ENCODE results near the gene DMRT2.
A peak's percentile ranks its signal among the peaks of the same experiment; 100 is the strongest.

DMRT2 gene

DNA sequence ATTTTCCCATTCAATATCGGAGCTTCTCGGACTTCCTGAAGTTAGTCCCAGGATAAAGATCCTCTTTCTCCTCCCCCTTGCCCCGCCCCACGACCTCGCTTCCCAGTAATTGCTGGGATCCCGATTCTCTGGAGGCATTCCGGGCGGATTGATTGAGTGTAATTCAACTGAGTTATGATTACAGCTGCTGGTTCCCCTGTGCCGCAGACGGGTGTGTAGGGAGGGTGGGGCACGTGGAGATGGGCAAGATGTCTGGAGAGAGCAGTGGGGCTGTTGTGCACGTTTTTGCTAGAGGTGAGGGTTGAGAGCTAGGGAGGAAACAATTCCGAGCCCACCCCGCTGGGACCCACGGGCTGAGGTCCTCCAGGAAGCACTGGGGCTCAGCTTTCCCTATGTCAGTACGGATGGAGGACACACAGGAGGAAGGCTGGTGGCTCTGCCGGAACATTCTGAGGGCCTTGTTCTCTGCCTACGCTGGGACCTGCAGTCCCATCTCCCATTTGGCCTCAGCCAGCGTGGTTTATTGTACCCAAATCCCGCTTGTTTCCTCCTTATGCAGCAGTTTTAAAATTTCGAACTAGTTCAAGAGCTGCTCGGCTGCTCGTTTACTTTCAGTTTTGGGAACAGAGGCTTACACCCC lies 2.4 kb upstream of the DMRT2 start:
- DNase-seq = no peak

DNA sequence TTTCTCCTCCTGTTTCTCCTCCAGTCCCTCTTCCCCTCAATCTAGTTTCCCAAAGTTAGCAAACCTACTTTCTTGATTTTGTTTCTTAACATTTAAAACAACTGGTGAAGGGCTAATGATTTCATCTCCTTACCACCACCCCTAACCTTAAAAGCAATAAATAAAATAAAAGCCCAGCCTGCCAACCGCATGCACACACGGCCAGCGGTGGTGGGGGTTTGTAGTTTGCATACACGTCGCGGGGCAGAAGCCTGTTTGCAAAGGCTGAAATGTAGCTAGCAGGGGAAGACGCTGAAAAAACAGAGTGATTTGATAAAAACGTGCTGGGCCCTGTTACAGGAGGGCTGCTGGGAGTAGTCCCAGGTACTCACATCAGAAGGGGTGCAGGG lies 1.9 kb upstream of the DMRT2 start:
- no peak for DNase-seq

DNA sequence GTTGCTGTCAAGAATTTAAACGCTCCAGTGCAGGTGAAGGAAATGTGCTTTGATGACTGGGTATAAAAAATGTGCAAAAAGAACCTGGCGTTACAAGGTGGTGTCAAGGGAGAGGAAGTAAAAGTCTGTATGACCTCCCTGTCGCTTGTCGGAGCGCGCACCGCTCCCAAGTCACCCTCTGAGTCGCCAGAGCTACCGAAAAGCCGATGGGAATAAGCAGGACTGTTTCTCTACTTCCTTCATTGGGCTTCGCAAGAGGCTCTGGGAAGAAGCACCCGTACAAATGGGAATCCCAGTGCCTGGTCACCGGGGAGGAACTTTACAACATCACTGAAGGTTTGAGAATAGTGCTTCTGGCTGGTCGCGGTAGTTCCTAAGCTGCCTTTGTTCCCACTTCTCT lies 1.3 kb upstream of the DMRT2 start:
- DNase-seq = no peak

DNA sequence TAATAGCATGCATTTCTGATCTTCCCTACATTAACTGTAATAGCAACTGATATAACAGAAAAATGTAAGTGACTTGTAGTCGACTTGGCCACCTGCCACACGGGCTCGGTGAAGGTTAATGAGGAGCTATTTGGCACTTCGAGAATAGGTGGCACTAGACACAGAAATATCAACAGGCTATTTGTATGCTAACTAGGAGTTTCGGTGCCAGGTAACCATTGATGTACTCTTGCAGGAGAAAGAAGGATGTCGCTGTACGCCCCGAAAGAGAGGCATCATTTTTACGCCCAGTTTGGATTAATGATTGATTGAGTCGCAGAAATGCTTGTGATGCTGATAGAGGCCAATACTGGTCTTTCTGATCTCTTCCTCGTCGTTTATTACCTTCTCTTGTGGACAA lies 516 bp upstream of the DMRT2 start:
- DNase-seq = no peak

DNA sequence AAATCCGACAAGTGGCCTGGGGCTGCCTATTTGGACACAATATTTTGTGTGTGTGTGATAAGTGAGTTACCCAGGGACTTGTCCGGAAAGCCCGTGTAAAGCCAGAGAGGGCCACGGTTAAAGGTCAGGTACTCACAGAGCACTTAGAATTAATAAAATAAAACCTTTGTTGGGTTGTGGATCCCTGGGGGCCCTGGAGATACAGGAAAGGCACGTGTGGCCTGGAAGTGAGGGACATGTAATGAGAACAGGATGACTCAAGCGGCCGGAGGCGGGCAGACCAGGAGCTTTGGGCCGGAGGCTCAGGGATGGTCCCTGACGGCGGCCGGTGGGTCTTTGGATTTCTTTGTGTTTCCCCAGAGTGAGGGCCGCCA lies 1.0 kb downstream of the DMRT2 start:
- DNase-seq = no peak

DNA sequence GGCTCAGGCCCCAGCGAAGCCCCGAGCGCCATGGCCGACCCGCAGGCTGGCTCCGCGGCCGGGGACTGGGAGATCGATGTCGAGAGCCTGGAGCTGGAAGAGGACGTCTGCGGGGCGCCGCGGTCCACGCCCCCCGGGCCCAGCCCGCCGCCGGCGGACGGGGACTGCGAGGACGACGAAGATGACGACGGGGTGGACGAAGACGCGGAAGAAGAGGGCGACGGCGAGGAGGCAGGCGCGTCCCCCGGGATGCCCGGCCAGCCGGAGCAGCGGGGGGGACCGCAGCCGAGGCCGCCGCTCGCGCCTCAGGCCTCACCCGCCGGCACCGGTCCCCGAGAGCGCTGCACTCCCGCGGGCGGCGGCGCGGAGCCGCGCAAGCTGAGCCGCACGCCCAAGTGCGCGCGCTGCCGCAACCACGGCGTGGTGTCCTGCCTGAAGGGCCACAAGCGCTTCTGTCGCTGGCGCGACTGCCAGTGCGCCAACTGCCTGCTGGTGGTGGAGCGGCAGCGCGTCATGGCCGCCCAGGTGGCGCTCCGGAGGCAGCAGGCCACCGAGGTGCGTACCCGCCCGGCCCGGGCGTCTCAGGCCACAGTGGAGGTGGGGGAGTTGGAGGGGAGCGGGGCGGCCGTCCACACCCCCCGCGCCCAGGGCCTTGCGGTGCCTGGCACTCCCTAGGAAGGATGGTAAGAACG lies 1.6 kb downstream of the DMRT2 start:
- DNase-seq = no peak

DNA sequence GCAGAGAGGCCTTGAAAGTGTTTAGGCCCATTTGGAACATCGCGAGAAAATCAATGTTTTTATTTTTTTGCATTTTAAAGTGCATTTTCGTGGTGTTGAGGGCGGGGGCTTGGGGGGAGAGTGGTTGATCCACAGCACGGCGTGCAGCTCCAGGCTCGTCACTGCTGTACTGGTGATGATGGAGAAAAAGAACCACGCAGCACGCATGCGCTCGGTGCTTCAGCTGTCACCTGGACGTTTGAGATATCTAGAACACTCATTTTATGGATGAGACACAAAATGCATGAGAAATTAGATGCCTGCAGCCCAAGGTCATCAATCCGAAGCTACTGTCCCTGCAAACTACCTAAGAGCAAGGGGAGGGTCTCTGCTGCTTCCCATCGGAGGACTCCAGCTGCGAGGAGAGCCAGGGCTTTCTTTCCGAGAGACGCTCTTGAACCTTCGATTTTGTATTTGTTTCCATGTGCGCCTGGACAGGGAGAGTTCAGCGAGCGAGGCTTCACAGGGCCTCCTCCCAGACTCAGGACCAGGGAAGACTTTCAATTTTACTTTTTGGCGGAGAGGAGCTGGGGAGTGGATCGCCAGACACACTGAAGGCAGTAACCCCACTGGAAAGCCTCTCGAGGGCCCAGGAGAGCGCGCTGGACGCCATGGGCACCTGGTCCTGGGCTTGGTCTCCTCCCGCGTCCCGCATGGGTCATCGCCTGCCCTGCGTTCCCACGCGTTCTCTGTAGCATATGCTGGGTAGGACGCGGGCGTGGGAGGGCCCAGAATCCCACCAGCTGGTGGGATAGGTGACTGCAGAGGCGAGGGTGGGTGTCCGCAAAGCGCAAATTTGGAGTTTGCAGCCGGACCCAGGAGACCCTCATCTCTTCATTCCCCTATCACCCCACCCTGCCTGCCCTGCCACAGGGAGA lies 2.5 kb downstream of the DMRT2 start:
- DNase-seq = no peak

DNA sequence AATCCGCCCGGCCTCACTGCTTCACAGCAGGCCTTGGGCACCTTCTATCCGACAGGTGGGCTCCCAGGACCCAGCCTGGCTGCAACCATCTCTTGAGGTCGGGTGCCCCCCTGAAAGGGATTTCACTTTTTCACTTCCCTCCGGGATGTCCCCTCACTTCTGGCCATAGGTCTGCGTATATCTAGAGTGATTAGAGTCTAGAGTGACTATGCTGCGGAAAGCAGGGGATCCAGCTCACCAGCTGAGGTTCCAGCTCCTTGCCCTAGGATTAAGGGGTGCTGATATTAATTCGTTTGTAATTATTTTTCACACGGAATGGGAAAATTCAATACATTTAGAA lies 3.1 kb downstream of the DMRT2 start:
- no peak for DNase-seq

DNA sequence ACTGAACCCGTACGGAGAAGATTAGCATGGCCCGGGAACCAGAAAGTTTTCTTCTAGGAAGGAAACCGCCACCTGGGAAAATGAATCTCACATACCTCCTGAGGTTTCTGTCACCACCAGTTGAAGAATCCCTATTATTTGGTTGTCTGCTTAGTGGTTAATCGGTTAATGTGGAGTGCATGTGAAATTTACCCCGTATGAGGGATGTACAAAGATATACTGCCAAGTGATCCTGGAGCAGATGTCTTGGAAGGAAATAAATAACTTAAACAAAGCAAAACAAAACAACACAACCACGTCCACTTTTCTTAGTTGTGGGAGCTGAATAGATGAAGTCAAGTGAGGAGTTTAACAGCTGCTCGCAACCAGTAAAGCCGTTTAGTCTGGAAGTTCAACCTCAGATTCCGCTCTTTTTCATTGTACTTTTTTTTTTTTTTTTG lies 3.8 kb downstream of the DMRT2 start:
- no peak for DNase-seq

DNA sequence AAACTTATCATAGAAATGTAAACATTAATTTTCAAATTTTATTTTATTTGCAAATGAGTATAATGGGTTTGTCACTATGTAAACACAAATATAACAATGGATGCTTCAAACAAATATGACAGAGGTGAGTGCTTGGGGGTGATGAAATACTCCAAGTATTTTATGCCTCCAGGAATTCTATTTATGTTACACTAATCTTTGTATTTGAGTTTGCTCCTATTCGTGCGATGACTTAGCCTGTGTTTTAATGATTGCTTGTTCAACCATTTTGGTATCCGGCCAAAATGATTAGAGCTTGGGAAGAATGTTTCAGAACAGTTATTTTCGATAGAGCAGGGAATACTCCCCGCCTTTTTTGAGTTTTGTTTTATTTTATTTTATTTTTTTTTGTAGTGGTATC lies 5.0 kb downstream of the DMRT2 start:
- DNase-seq = no peak

DNA sequence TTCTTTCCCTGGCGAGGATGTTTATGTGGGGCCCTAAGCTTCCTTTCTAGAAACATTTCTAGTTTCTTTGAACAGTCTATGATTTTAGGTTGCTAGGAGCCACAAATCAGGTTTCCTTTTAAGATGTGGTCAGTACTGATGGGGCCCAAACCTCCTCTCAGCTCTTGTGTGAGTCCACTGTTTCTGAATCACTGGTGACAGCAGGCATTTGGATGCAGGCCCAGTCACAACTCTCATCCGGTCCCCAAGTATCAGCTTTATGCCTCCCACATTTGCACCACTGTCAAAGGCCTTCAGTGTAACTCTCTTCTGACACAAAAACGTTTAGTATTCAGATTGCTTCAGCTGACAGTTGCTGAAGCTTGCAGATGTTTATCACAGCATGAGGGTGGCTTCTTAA lies 7.8 kb downstream of the DMRT2 start:
- no peak for DNase-seq

DNA sequence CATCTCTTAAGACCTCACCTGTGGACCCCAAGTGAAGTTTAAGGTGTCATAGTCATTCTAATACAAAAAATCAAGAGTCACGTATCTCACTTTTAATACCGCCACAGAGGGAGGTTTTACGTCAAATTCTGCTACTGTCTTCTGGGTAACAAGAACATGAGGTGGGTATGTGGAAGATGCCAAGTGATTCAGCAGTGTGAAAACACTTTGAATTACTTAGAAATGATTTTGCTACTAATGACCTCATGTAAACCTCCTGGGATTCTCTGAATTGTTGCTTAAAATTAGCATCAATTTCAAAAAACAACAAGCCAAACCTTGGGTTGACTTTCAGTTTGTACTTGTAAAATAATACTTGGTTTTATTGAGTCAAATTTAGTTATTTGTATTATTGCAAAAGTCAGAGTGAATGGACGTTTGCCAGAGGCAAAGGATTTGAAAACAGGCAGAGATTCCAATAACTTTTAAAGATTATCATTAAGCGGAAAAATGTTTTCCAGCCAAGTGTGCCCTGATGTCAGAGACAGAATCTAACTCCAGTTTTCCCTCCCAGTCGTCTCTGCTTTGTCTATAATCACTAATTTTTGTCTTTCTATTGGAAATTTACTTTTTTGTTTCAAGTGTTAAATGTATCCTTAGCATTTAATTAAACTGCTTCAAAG lies 8.8 kb downstream of the DMRT2 start:
- DNase-seq = no peak

DNA sequence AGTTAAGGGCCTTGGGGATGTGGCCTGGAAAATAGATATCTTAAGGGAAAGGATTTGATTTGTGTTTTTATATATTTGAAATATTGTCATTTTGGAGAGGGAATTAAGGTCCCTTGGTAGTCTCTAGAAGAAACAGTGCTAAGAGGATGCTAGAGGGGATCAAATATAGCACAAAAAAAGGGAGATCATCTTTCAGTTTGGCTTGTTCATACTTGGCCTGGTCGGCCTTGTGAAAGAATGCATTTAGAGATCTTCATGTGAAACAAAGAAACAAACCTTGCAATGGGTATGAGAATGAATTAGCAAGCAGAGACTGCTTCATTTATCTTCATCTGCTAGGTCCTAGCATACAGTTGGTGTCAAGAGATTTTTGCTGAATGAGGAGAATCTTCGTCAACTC lies 15.0 kb downstream of the DMRT2 start:
- DNase-seq = no peak

DNA sequence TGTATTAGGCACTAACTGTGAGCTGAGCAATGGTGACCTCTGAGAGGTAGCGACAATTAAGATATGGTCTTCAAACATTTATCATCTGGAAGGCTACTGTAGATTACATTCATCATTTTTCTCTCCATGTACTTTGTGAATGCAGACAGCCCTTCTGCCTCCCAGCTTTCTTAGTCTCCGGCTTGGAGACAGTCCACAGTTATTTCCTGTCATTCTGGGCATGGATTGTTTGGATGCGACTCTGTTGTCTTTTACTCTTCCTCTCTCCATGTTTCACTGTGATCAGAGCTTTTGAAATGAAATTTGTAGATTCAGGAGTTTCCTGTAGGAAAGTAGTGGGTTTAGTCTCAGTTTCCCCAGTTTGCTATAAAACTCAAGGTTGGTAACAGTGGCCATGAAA lies 20.5 kb downstream of the DMRT2 start:
- DNase-seq = no peak

DNA sequence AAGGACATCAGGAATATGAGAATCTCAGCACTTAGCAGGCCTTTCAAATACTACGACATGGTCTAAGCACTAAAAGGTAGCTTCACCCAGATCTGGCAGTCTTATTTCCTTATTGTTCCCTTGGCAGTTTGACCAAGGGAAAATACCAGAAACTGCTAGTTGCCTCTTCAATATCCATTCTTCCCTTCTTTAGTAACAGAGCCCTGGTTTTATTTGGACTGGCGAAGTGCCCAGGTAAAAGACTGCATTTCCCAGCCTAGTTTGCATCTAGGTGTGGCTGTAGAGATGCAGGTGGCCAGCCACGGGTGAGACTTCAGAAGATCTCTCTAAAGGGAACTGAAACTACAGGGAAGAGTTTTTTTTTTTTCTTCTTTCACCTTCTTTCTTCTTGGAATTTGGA lies 21.6 kb downstream of the DMRT2 start:
- DNase-seq = no peak

DNA sequence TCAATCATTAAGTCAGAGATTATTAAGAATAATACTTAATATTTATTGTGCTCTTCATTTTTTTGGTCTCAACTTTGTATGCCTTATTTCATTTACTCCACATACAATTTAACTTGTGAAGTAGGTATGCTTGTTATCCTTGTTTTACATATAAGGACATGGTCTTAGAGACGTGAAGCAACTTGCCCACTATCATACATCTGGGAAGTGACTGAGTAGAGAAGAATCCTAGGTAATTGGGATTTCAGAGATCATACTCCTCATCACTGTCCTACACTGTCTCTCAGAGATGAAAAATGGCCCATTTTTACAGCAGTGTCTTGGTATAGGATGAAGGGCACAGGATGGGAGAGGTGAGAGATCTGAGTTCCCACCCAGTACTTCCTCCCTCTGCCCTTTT lies 23.3 kb downstream of the DMRT2 start:
- DNase-seq = no peak

DNA sequence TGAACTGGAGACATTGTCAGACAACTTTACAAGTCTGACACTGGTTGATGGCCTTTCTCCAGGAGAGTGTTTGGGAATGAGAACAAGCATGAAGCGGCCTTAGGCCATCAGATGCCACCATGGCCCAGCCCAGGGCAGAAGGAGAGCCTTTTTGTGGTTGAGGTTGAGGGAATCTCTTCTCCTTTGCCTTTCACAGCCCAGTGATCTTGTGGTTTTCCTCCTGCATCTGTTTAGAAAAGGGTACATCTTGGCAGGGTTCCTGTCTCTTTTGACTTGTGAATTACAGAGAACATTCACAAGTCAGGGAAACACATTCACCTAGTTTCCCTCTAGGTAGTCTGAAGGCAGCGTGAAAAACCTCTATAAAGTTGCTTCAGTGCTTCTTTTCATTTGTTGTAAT lies 27.5 kb downstream of the DMRT2 start:
- no peak for DNase-seq

DNA sequence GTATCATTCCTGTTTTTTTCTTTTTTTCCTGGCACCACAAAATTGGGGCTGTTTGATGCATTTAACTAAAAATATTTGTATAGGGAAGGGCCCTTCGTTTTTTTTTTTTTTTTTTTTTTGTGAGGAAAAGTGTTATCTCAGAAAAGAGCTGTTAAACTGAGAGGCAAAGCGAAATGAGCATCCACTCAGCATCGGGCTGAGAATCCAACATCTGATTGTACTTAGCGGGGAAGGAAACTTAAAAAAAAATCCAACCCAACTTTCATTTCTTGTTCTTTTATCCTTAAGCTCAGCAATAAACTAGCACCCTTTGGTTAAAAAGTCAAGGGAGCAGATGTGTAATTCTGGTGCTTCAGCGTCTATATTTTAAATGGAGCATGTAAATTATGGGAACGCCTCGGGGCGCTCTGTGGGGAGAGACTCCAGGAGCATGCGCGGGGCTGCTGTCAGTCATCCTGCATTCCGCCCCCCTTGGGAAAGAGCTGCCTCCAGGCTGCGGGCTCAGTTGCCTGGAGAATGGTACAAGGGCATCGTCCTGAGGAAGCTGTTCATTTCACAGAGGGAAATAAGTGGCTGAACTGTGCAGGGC lies 33.3 kb downstream of the DMRT2 start:
- peak in 1 of 2 experiments; percentile 44 for DNase-seq

DNA sequence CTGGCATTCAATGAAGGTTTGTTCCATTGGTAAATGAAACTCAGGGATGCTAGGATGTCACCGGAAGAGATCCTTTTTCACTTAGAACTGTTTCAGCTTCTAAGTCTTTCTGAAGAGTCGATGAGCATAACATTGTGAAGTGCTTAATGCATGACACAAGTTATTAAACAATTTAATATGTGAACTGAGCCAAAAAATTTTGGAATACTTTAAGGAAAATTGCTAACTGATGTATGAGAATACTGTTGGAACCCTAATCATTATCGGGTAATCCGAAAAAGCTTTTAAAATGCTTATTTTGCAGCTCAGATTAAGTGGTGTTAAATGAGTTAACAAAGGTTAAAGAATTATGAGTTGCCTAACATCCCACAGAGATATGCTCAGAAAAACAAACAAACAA lies 34.9 kb downstream of the DMRT2 start:
- no peak for DNase-seq

DNA sequence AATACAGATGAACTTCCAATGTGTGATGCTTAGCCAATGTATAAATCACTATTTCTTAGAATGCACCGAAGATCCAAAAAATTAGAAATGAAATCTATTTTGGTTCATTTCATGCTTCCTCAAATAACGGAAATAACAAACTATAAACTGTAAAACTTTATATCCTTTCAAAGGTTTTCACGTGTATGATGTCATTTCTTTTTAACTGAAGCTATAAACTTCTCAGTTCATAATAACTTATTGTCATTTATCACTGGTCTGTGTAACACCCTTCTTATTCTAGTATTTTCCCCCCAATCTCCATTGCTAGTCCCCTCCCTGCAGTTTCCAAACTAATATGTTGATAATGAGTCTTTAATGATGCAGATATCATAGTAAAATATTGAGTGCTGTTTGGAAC lies 36.4 kb downstream of the DMRT2 start:
- DNase-seq = no peak

DNA sequence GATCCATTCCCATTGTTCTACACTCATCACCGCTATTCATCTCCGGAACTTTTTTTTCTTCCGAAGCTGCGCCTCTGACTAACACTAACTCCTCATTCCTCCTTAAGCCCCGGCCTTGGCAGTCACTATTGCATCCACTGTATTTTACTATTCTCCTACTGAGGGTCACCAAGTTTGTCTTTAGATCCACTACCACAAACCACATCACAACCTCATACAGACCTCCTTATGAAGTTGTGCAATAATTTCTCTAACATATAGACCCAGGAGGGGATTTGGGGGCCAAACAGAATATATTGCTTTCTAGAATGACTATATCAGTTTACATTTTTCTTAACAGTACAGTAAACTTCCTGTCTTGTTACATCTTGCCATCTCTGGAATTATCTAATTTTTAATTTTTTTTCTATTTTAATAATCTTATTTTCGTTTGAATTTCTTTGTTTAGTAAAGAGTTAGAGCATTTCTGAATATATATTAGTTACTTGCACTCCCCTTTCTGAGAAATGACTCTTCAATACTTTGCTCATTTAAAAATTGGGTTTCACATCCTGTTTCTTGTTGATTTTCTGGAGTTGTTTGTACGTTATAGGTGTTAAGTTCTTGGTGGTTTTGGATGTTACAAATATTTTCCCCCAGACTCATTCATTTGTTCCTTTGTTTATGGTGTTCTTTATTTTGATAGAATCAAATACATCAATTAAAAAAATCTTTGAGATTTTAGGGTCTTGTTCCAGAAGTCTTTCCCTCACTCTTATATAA lies 37.1 kb downstream of the DMRT2 start:
- no peak for DNase-seq

DNA sequence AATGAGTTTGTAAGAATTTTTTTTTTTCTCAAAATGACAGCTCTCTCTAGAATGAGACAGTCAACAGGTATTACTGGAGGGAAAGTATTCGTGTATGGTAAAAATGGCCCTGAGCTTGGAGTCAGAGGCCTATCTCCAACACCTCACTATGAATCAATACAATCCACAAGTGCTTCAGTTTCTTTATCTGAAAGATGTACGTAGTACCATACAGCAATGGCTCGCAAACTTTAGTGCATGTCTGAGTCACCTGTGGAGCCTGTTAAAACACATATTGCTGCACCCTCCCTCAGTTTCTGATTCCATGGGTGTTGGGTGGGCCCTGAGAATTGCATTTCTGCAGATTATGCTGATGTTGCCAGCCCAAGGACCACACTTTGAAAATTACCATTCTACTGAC lies 44.6 kb downstream of the DMRT2 start:
- no peak for DNase-seq
